ENCODE measurements around the gene TNFAIP8. TPM values are rescaled to one million over a fixed set of nuclear protein-coding genes. Genes with fewer than 3 reads are reported as not detected.

TNFAIP8 gene
- total and polyA plus RNA-seq, 3 experiments from 2014 or later = 207 to 311 (median 295) TPM

DNA sequence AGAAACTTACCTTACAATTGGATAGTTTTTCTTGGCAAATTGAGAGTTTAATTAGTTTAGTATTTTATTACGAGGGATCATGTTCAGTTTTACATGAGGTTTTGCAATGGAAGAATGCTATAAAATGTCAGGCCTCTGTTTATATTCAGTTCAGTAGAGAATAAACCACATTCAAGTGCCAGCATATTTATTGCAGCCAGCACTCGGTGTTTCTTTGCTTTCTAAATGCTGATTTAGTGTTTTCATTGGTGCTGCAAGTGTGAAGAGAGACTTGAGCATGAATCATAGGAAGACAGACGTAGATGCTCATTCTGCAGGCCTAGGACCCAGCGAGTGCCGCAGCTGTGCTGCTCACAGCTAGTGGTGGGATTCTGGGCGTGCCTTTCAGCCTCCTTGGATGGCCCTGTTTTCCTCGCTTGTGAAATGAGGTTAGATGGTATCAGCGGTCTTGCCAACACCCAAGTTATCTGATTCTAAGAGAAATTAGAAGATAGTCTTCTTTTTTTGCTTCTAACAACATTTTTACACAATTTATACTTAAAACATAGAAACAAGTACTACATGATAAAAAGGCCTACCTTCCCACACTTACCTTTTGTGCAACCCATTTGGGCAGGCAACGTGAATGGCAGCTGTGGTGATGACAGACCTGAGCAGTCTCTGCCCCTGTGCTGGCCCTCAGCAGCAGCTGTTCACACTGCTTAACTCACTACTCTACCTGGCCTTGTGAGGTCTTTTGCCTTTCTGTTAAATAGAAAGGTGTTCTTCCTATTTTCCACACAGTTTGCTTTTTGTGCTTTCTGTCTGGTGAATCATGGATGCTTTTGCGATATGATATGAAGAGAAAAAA lies 26.8 kb upstream of the TNFAIP8 start:
- Mint-ChIP-seq H3K4me1 (peaks cover 89 to 98% (median 97%) of the 10 kb centered on the region in 3 donors), H3K27me3 (no peaks in the 10 kb centered on the region), H3K36me3 (peaks cover 0 to 5% (median 3%) of the 10 kb centered on the region in 3 donors), H3K27ac (peak overlapping the region; percentile 82 to 99 (median 94)), H3K9me3 (no peaks in the 10 kb centered on the region), H3K4me3 (peak overlapping the region; percentile 55 to 84 (median 75))
- Histone ChIP-seq H3K36me3 (ENCODE audit: insufficient read depth, low read length) (no peaks in the 10 kb centered on the region), H3K4me3 (ENCODE audit: low read length) (peak overlapping the region; percentile 38), H3K27me3 (ENCODE audit: insufficient read depth, low read length, poor library complexity, severe bottlenecking) (no peaks in the 10 kb centered on the region), H3K9me3 (ENCODE audit: low read length) (no peaks in the 10 kb centered on the region), H3K4me1 (ENCODE audit: insufficient read depth, low read length) (peaks cover 96% of the 10 kb centered on the region), H3K27ac (ENCODE audit: low read depth, low read length) (peak overlapping the region; percentile 62)
- DNase-seq = peak; percentile 58 to 81 (median 61)
- ChIA-PET POLR2A (interaction anchor here (1.0 to 2.8 kb wide), 7 partner anchors 11 to 258 kb away, joined by 3 to 20 read pairs (median 4); partner anchors contain the start of gene DMXL1), CTCF (interaction anchor here (1.1 to 7.5 kb wide), 6 partner anchors 12 to 83 kb away, joined by 3 to 39 read pairs (median 5); no protein-coding TSS in a partner anchor)

DNA sequence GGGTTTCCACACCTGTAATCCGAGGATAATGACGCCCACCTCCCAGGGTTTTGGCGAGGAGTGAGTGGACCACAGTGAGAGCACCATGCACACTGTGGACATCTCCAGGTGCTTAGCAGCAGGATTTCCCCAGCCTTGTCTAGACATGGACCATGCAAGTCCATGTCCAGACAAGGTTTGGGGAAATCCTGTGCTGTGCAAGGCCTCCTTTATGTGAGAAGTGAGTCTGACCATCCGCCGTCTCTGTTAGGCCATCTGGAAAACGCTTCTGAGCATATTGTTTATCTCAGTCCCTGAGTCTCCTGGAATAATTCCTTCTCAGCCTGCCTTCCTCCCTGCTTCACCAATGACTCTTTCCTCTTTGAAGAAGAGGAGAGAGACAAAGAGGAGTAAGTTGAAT lies 26.2 kb upstream of the TNFAIP8 start:
- no peaks in the 10 kb centered on the region for H3K27me3 Mint-ChIP-seq
- peaks cover 95% of the 10 kb centered on the region for H3K4me1 ChIP-seq (ENCODE audit: insufficient read depth, low read length)
- peaks cover 0 to 6% (median 4%) of the 10 kb centered on the region in 3 donors for H3K36me3 Mint-ChIP-seq
- H3K4me3 ChIP-seq (ENCODE audit: low read length) = peak overlapping the region; percentile 38
- POLR2A ChIA-PET = interaction anchor here (1.0 to 2.8 kb wide), 7 partner anchors 11 to 342 kb away, joined by 3 to 20 read pairs (median 4); partner anchors contain the start of gene DTWD2
- no peaks in the 10 kb centered on the region for H3K9me3 Mint-ChIP-seq
- peak overlapping the region; percentile 71 to 84 (median 75) for H3K4me3 Mint-ChIP-seq
- no peaks in the 10 kb centered on the region for H3K27me3 ChIP-seq (ENCODE audit: insufficient read depth, low read length, poor library complexity, severe bottlenecking)
- CTCF ChIA-PET = interaction anchor here (1.1 to 7.5 kb wide), 6 partner anchors 11 to 82 kb away, joined by 3 to 39 read pairs (median 4); no protein-coding TSS in a partner anchor
- H3K9me3 ChIP-seq (ENCODE audit: low read length) = no peaks in the 10 kb centered on the region
- peaks cover 88 to 97% (median 96%) of the 10 kb centered on the region in 3 donors for H3K4me1 Mint-ChIP-seq
- peak in 1 of 5 donors; percentile 22 for DNase-seq
- no peaks in the 10 kb centered on the region for H3K36me3 ChIP-seq (ENCODE audit: insufficient read depth, low read length)
- peak overlapping the region; percentile 82 to 99 (median 94) for H3K27ac Mint-ChIP-seq
- peak overlapping the region; percentile 62 for H3K27ac ChIP-seq (ENCODE audit: low read depth, low read length)

DNA sequence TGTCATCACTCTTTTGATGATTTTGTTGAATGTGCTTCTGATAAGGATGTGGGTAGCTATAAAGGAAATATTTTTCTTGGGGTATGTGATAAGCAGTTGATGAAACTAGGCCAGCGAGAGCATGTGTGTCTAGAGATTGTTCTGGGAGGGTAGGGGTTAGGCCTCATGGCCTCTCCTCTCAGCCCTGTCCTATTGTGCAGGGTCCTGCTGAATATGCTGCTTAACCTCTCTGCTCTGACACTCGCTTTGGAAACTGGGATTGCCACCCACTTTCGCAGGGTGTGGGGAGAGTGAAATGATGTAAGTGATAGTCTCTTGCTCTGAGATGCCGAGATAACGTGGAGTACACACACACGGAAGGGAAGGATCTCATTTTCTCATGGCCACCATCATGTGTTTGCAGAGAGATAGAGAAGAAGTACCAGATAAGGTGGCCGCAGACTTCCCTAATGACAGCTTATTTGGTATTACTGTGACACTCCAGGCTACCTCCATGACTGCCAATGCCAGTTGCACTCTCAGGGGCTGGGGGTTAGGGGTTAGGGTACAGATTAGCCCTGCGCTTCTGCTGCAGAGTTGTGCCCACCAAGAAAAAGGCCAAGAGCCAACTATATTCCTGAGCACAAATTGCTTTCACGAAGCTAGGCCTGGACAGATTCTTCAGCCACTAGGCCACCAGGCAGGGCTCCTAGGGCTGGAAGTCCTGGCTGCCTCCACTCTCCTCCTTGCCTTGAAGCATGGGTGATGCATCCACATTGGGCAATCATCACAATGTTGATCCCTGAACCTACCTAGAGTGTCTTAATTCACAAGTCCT lies 25.2 kb upstream of the TNFAIP8 start:
- H3K9me3 Mint-ChIP-seq = no peaks in the 10 kb centered on the region
- Histone ChIP-seq H3K36me3 (ENCODE audit: insufficient read depth, low read length) (no peaks in the 10 kb centered on the region), H3K27me3 (ENCODE audit: insufficient read depth, low read length, poor library complexity, severe bottlenecking) (no peaks in the 10 kb centered on the region), H3K4me1 (ENCODE audit: insufficient read depth, low read length) (peaks cover 98% of the 10 kb centered on the region), H3K27ac (ENCODE audit: low read depth, low read length) (peak overlapping the region; percentile 62), H3K4me3 (ENCODE audit: low read length) (peak overlapping the region; percentile 15), H3K9me3 (ENCODE audit: low read length) (no peaks in the 10 kb centered on the region)
- no peaks in the 10 kb centered on the region for H3K27me3 Mint-ChIP-seq
- peaks cover 0 to 5% (median 4%) of the 10 kb centered on the region in 3 donors for H3K36me3 Mint-ChIP-seq
- peak; percentile 35 to 77 (median 69) for DNase-seq
- peaks cover 91 to 98% (median 97%) of the 10 kb centered on the region in 3 donors for H3K4me1 Mint-ChIP-seq
- peak overlapping the region; percentile 64 to 84 (median 75) for H3K4me3 Mint-ChIP-seq
- peak overlapping the region; percentile 82 to 99 (median 94) for H3K27ac Mint-ChIP-seq
- ChIA-PET POLR2A (interaction anchor here (0.5 to 2.8 kb wide), 9 partner anchors 10 to 343 kb away, joined by 3 to 20 read pairs (median 4); partner anchors contain the start of gene DTWD2), CTCF (interaction anchor here (1.0 to 7.5 kb wide), 8 partner anchors 10 to 342 kb away, joined by 3 to 39 read pairs (median 6); partner anchors contain the start of gene DTWD2)

DNA sequence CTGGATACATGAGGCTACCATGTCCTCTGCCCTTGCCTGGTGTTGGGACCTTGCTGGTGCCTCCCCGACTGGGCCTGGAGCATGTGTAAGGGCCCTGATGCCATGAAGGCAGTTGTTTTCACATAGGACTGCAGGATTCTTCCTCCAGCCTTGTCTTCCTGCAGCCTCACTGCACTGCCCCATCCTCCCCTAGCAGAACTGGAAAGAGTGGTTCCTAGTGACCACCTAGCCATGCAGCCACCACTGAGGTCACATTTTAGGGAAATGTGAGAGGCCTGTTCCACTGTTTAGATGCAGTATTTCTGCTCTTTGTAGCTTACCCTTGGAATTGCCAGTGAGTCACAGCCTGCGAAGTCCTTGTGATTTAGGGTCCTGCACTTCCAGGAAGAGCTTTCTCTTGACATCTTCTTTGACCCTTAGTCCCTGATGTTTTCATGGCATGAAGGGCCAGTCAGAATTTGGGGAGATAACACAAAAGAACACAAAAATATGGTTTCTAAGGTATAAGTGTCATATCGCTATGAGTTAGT lies 24.2 kb upstream of the TNFAIP8 start:
- Mint-ChIP-seq H3K4me3 (peak overlapping the region; percentile 30 to 89 (median 70)), H3K27me3 (no peaks in the 10 kb centered on the region), H3K9me3 (no peaks in the 10 kb centered on the region), H3K36me3 (peaks cover 0 to 7% (median 2%) of the 10 kb centered on the region in 3 donors), H3K27ac (peak overlapping the region; percentile 82 to 99 (median 94)), H3K4me1 (peaks cover 90 to 98% (median 97%) of the 10 kb centered on the region in 3 donors)
- no peak for DNase-seq
- Histone ChIP-seq H3K4me3 (ENCODE audit: low read length) (peak overlapping the region; percentile 15), H3K36me3 (ENCODE audit: insufficient read depth, low read length) (no peaks in the 10 kb centered on the region), H3K9me3 (ENCODE audit: low read length) (no peaks in the 10 kb centered on the region), H3K4me1 (ENCODE audit: insufficient read depth, low read length) (peaks cover 98% of the 10 kb centered on the region), H3K27ac (ENCODE audit: low read depth, low read length) (peak overlapping the region; percentile 62), H3K27me3 (ENCODE audit: insufficient read depth, low read length, poor library complexity, severe bottlenecking) (no peaks in the 10 kb centered on the region)
- ChIA-PET POLR2A (interaction anchor here (0.9 to 2.8 kb wide), 3 partner anchors 9 to 32 kb away, joined by 3 to 20 read pairs (median 5); no protein-coding TSS in a partner anchor), CTCF (interaction anchor here (1.0 to 7.5 kb wide), 8 partner anchors 9 to 344 kb away, joined by 3 to 39 read pairs (median 6); partner anchors contain the start of gene DTWD2)

DNA sequence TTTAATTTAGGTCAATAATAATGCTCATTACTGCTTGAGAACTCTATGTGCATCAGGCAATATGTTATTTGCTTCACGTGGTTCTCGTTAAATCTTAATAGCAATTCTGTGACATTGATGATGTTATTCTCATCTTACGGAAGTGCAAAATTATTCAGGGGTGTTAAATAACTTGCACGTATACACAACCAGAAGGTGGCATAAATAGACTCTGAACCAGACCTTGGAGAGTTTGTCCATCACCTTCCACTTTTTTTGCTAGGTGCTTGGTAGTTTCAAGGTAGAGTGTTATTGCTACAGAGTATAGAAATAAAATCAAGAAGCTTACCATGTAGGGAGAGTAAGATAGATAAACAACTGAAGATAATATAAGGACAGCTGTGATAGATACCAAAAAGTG lies 23.6 kb upstream of the TNFAIP8 start:
- DNase-seq = no peak
- POLR2A ChIA-PET = interaction anchor here (1.2 kb wide), 1 partner anchor 21 kb away, joined by 5 read pairs; no protein-coding TSS in a partner anchor
- Histone ChIP-seq H3K36me3 (ENCODE audit: insufficient read depth, low read length) (no peaks in the 10 kb centered on the region), H3K9me3 (ENCODE audit: low read length) (no peaks in the 10 kb centered on the region), H3K4me1 (ENCODE audit: insufficient read depth, low read length) (peaks cover 98% of the 10 kb centered on the region), H3K27ac (ENCODE audit: low read depth, low read length) (no peak overlapping the region), H3K27me3 (ENCODE audit: insufficient read depth, low read length, poor library complexity, severe bottlenecking) (no peaks in the 10 kb centered on the region), H3K4me3 (ENCODE audit: low read length) (peak overlapping the region; percentile 27)
- Mint-ChIP-seq H3K27ac (peak overlapping the region; percentile 82 to 99 (median 94)), H3K4me1 (peaks cover 90 to 98% (median 97%) of the 10 kb centered on the region in 3 donors), H3K36me3 (peaks cover 0 to 7% (median 2%) of the 10 kb centered on the region in 3 donors), H3K27me3 (no peaks in the 10 kb centered on the region), H3K4me3 (peak overlapping the region; percentile 83 to 89 (median 87)), H3K9me3 (no peaks in the 10 kb centered on the region)
- CTCF ChIA-PET = interaction anchor here (1.3 to 7.5 kb wide), 5 partner anchors 8 to 344 kb away, joined by 3 to 39 read pairs (median 7); partner anchors contain the start of gene DTWD2

DNA sequence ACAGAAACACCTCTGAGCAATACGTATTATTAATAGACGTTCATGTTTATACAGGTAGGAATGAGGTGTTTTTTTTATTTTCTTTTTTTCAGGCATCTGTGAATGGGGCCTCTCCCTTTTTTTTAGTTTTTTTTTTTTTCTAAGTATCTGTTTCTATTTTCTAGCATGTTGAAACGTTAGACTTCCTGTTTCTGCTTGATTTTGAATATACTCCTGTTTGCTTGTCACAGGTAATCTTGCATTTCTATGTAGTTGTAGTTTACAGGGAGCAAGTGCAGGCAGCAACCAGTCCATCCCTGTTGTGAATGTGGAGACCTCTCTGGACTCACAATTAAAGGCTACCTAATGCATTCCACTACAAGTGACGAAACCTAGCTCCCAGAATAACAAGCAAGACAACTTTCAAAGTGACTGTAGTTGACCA lies 22.8 kb upstream of the TNFAIP8 start:
- Mint-ChIP-seq H3K27me3 (no peaks in the 10 kb centered on the region), H3K27ac (peak overlapping the region; percentile 82 to 99 (median 94)), H3K4me3 (peak overlapping the region; percentile 83 to 89 (median 87)), H3K36me3 (peaks cover 0 to 7% (median 3%) of the 10 kb centered on the region in 3 donors), H3K9me3 (no peaks in the 10 kb centered on the region), H3K4me1 (peaks cover 92 to 98% (median 97%) of the 10 kb centered on the region in 3 donors)
- peak overlapping the region; percentile 27 for H3K4me3 ChIP-seq (ENCODE audit: low read length)
- ChIA-PET POLR2A (interaction anchor here (0.6 to 0.7 kb wide), 2 partner anchors 9 to 39 kb away, joined by 3 to 7 read pairs; no protein-coding TSS in a partner anchor), CTCF (interaction anchor here (1.1 to 7.5 kb wide), 5 partner anchors 11 to 63 kb away, joined by 3 to 39 read pairs (median 5); no protein-coding TSS in a partner anchor)
- DNase-seq = peak in 1 of 5 donors; percentile 38
- H3K36me3 ChIP-seq (ENCODE audit: insufficient read depth, low read length) = no peaks in the 10 kb centered on the region
- peaks cover 98% of the 10 kb centered on the region for H3K4me1 ChIP-seq (ENCODE audit: insufficient read depth, low read length)
- no peaks in the 10 kb centered on the region for H3K9me3 ChIP-seq (ENCODE audit: low read length)
- no peak overlapping the region for H3K27ac ChIP-seq (ENCODE audit: low read depth, low read length)
- H3K27me3 ChIP-seq (ENCODE audit: insufficient read depth, low read length, poor library complexity, severe bottlenecking) = no peaks in the 10 kb centered on the region

Measured in CD8-positive, alpha-beta memory T cell (primary cell).